Measurements from ENCODE around the gene ADARB2. TPM values are rescaled to one million over a fixed set of nuclear protein-coding genes. Genes with fewer than 3 reads are reported as not detected.
"Not testable (repeated sequence)": the region's sequence is repeated elsewhere in the genome, so short reads cannot be mapped to it uniquely, and the experiment has no call there.

The ADARB2 gene
- total RNA-seq, 4 donors from 2014 or later, result 2.3 to 3.7 (median 2.6) TPM

DNA sequence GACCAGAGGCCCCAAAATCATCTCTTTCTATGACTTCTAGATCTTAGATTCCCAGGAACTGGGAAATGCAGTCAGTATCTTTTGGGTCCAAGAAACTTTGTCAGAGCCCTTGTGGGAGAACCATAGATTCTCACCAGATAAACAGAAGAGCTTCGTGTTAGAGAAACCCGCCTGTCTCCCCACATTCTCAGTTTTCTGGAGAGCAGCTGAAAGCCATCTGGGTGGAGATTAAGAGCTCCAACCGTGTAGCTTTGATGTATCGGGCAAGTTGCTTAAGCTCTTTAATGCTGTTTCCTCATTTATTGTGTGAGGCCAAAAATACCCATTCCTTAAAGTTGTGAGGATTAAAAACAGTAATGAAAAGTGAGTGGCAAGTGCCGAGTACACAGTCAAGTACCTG, 573.5 kb downstream of the ADARB2 start:
- 56% methylated on average over 5 of the region's 5 CpGs for WGBS
- DNase-seq (ENCODE audit: extremely low spot score), result no peak
- intact Hi-C loops (cut with DNase I), result no loop called here

DNA sequence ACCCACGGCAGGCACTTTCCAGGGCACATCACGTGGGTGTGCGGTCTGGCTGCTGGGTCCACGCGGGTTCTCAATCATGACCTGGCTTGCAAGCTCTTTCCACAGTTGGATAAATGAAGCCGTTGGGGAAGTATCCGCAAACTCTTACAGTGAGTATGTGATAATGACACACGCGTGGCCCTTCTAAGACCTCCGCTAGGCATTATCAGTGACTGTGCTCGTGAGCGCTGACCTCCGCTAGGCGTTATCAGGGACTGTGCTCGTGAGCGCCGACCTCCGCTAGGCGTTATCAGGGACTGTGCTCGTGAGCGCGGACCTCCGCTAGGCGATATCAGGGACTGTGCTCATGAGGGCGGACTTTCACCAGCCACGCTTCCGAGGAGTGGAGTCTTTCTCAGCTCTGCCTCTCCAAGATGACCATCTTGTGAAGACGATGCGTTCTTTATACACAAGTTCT, 574.1 kb downstream of the ADARB2 start:
- no peaks in the 10 kb centered on the region for H3K36me3 ChIP-seq
- peaks cover 0 to 18% (median 0%) of the 10 kb centered on the region in 4 donors for H3K27me3 ChIP-seq
- no peak overlapping the region for H3K27ac ChIP-seq (replicated peaks in 1 of 4)
- TF ChIP-seq, protein P1, sequence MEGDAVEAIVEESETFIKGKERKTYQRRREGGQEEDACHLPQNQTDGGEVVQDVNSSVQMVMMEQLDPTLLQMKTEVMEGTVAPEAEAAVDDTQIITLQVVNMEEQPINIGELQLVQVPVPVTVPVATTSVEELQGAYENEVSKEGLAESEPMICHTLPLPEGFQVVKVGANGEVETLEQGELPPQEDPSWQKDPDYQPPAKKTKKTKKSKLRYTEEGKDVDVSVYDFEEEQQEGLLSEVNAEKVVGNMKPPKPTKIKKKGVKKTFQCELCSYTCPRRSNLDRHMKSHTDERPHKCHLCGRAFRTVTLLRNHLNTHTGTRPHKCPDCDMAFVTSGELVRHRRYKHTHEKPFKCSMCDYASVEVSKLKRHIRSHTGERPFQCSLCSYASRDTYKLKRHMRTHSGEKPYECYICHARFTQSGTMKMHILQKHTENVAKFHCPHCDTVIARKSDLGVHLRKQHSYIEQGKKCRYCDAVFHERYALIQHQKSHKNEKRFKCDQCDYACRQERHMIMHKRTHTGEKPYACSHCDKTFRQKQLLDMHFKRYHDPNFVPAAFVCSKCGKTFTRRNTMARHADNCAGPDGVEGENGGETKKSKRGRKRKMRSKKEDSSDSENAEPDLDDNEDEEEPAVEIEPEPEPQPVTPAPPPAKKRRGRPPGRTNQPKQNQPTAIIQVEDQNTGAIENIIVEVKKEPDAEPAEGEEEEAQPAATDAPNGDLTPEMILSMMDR (IDR thresholded peaks at IDR 0.05), result no peak
- TF ChIP-seq POLR2AphosphoS5 (IDR thresholded peaks at IDR 0.05) (no peak), EP300 (IDR thresholded peaks at IDR 0.05) (no peak), POLR2A (IDR thresholded peaks at IDR 0.05; ENCODE audit: low read depth) (no peak)
- no peak for DNase-seq (ENCODE audit: extremely low spot score)
- no peaks in the 10 kb centered on the region for H3K4me1 ChIP-seq
- 92% methylated on average over 18 of the region's 29 CpGs for WGBS
- no peak overlapping the region for H3K4me3 ChIP-seq
- H3K9me3 ChIP-seq, result no peaks in the 10 kb centered on the region
- intact Hi-C loops (cut with DNase I), result no loop called here

More for the DNA sequence above, 573.5 kb downstream of the ADARB2 start:
- Histone ChIP-seq H3K27me3 (peaks cover 0 to 16% (median 0%) of the 10 kb centered on the region in 4 donors), H3K36me3 (no peaks in the 10 kb centered on the region), H3K27ac (replicated peaks in 1 of 4) (no peak overlapping the region), H3K4me3 (no peak overlapping the region), H3K4me1 (no peaks in the 10 kb centered on the region), H3K9me3 (no peaks in the 10 kb centered on the region)
- TF ChIP-seq POLR2A (IDR thresholded peaks at IDR 0.05; ENCODE audit: low read depth) (no peak), EP300 (IDR thresholded peaks at IDR 0.05) (no peak), POLR2AphosphoS5 (IDR thresholded peaks at IDR 0.05) (no peak)
- TF ChIP-seq, protein P1 (IDR thresholded peaks at IDR 0.05), result no peak

DNA sequence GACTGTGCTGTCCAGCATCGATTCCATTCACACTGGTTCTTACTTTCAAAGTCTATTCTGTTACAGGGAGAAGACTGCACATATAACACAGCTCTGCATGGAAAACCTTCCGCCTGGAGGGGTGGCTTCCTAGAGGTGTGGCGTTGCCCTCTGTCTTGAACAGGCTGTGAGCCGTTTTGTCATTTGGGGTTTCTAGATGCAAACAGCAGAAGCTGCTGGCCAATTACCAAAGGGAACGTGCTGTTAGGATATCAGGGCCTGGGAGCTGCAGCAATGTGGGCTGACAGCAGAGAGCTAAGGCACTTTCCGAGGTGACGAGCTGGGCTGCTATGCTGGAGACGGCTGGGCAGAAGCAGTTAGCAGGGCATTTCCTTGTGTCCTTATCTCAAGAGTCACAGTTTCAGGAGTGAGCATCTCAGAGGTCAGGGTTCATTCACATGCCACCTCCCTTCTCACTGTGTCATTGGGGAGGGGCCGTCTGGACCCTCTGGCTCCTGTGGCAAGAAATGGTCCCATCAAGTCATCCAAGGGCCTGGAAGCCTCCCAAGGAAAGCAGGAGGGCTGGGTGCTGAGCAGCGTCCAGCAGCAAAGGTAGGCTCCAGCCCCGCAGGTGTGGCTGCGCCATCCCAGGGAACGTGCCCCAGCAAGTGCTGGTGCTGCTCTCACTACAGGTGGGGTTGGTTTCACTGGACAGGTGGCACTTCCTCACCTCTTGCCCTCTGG, 574.7 kb downstream of the ADARB2 start:
- DNase-seq (ENCODE audit: extremely low spot score), result no peak
- Histone ChIP-seq H3K27ac (replicated peaks in 1 of 4) (no peak overlapping the region), H3K36me3 (no peaks in the 10 kb centered on the region), H3K4me1 (no peaks in the 10 kb centered on the region), H3K9me3 (no peaks in the 10 kb centered on the region), H3K4me3 (no peak overlapping the region), H3K27me3 (peaks cover 0 to 22% (median 0%) of the 10 kb centered on the region in 4 donors)
- 70% methylated on average over 8 of the region's 13 CpGs for WGBS
- TF ChIP-seq POLR2AphosphoS5 (IDR thresholded peaks at IDR 0.05), result no peak
- no peak for TF ChIP-seq POLR2A (IDR thresholded peaks at IDR 0.05; ENCODE audit: low read depth)
- TF ChIP-seq, protein P1 (IDR thresholded peaks at IDR 0.05), result no peak
- no peak for TF ChIP-seq EP300 (IDR thresholded peaks at IDR 0.05)
- intact Hi-C loops (cut with DNase I), result no loop called here

DNA sequence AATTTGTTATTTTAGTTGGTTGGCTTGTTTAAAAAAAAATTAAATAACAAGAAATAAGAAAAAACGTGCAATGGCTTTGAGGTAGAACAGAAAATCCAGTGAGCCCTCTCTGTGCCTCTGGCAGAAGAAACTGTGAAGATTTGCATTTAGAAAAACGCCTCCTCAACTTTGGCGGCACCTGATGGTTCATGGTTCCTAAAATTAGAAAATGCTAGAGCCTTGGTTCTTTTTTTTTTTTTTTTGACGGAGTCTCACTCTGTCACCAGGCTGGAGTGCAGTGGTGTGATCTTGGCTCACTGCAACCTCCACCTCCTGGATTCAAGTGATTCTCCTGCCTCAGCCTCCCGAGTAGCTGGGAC, 576.0 kb downstream of the ADARB2 start:
- intact Hi-C loops (cut with DNase I); DNase-seq (ENCODE audit: extremely low spot score); H3K36me3 ChIP-seq; H3K4me1 ChIP-seq; H3K27ac ChIP-seq (replicated peaks in 1 of 4); H3K9me3 ChIP-seq; H3K4me3 ChIP-seq: not testable (repeated sequence)
- WGBS, result 77% methylated on average over 5 of the region's 5 CpGs
- H3K27me3 ChIP-seq, result peaks cover 0 to 18% (median 0%) of the 10 kb centered on the region in 4 donors

DNA sequence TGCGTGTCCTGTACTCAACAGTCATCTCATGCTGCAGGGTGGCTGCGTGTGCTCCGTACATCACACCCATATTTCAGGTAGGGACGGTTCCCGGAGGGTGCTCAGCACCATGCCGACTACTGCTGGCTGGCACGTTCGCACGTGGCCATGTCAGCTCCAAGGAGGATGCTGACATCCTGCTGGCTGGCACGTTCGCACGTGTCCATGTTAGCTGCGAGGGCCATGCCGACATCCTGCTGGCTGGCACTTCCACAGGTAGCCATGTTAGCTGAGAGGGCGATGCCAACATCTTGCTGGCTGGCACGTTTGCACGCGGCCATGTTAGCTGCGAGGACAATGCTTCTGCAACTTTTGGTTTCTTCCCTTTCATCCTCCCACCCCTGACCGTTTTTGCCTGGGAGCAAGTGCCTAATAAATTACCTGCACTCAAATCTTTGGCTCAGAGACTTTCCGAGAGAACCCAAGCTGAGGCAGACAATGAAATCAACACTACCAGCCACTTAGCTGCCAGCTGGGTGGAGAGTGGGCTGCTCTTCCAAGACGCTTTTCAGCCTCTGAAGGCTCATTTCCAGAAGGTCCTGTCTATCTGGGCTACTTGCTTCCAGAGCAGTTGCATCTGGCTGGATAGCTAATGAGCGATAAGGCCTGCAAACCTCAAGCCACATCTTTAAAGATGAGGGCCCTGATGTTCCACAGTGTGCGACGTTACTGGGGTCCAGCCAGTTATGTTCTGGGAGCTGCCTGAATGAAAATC, 576.6 kb downstream of the ADARB2 start:
- Histone ChIP-seq H3K4me3 (no peak overlapping the region), H3K36me3 (no peaks in the 10 kb centered on the region), H3K27ac (replicated peaks in 1 of 4) (no peak overlapping the region), H3K9me3 (no peaks in the 10 kb centered on the region), H3K27me3 (peaks cover 0 to 17% (median 0%) of the 10 kb centered on the region in 4 donors), H3K4me1 (no peaks in the 10 kb centered on the region)
- 87% methylated on average over 20 of the region's 25 CpGs for WGBS
- intact Hi-C loops (cut with DNase I), result no loop called here
- TF ChIP-seq POLR2AphosphoS5 (IDR thresholded peaks at IDR 0.05) (no peak), POLR2A (IDR thresholded peaks at IDR 0.05; ENCODE audit: low read depth) (no peak), EP300 (IDR thresholded peaks at IDR 0.05) (no peak)
- TF ChIP-seq, protein P1 (IDR thresholded peaks at IDR 0.05), result no peak
- peak; percentile 90 for DNase-seq (ENCODE audit: extremely low spot score)

Measured in esophagus muscularis mucosa (tissue), 4 donors.